K562 (cell line): Measurements from ENCODE around the gene UBE2O. TPM values are rescaled to one million over a fixed set of nuclear protein-coding genes. Genes with fewer than 3 reads are reported as not detected.

Source experiments
- ARNT ChIP-seq, 2 experiments: fragments of 450-650 bp; IDR thresholded peaks; 2 replicates each; pipeline ENCODE4 v1.6.1; 2016; ENCODE audit warnings: mild to moderate bottlenecking in 1 of 2
- FOXJ2 ChIP-seq: fragments of 200-800 bp; sonication (Bioruptor generic); IDR thresholded peaks from 2 replicates; pipeline ENCODE4 v1.6.1; 2016; ENCODE audit warnings: missing genetic modification characterization, missing compliant biosample characterization
- KDM5B ChIP-seq: fragments of 200-600 bp; sonication (generic); IDR thresholded peaks from 2 replicates; pipeline ENCODE4 v1.6.1; 2012; ENCODE audit warnings: low read depth, mild to moderate bottlenecking, moderate library complexity, low read length, control low read depth, inconsistent platforms; ENCODE audit not compliant: insufficient replicate concordance
- KLF6 ChIP-seq: fragments of 250-450 bp; sonication (Bioruptor Pico); IDR thresholded peaks from 2 replicates; pipeline ENCODE4 v1.4.0; 2020; ENCODE audit warnings: mild to moderate bottlenecking, moderate library complexity, borderline replicate concordance
- L3MBTL2 ChIP-seq: fragments of 450-650 bp; IDR thresholded peaks from 2 replicates; pipeline ENCODE4 v1.6.1; 2016; ENCODE audit warnings: mild to moderate bottlenecking, moderate library complexity
- PML ChIP-seq: IDR thresholded peaks from 2 replicates; pipeline ENCODE4 v1.6.1; 2012; ENCODE audit warnings: low read length, inconsistent platforms
- PRMT5 ChIP-seq: sonication (generic); formaldehyde crosslinking; IDR thresholded peaks from 2 replicates; pipeline ENCODE4 v1.5.0; 2020; ENCODE audit warnings: missing genetic modification reagents
- PTBP1 ChIP-seq: fragments of 200-400 bp; formaldehyde crosslinking; IDR thresholded peaks from 2 replicates; pipeline ENCODE4 v1.6.1; 2017; ENCODE audit warnings: low read depth, low read length
- RBM17 ChIP-seq: fragments of 200-400 bp; formaldehyde crosslinking; IDR thresholded peaks from 2 replicates; pipeline ENCODE4 v1.6.1; 2017; ENCODE audit warnings: low read depth, mild to moderate bottlenecking, low read length, borderline replicate concordance
- SAFB2 ChIP-seq: fragments of 200-400 bp; formaldehyde crosslinking; IDR thresholded peaks from 2 replicates; pipeline ENCODE4 v1.6.1; 2018; ENCODE audit warnings: borderline replicate concordance, low read length, low read depth, moderate library complexity; ENCODE audit not compliant: severe bottlenecking
- SIN3A ChIP-seq, 2 experiments: fragments of 150-350 bp in 1 of 2; IDR thresholded peaks; 2 replicates each; pipeline ENCODE4 v1.6.1; 2011 to 2016; ENCODE audit warnings: borderline replicate concordance in 2 of 2, low read depth in 2 of 2, low read length in 2 of 2, mild to moderate bottlenecking in 2 of 2, moderate library complexity in 2 of 2; ENCODE audit not compliant: control insufficient read depth in 1 of 2
- SMC3 ChIP-seq: conservative IDR thresholded peaks from 2 replicates; pipeline ENCODE4 v1.6.1; 2011; ENCODE audit warnings: low read depth, low read length, improper control_type of control experiment; ENCODE audit not compliant: insufficient read depth
- STAT5B ChIP-seq: fragments of 250-450 bp; sonication (Bioruptor Pico); IDR thresholded peaks from 2 replicates; pipeline ENCODE4 v1.8.0; 2021; ENCODE audit warnings: mild to moderate bottlenecking, inconsistent platforms
- TEAD1 ChIP-seq, 2 experiments: fragments of 450-650 bp in 1 of 2; sonication (generic) in 1 of 2; formaldehyde crosslinking; IDR thresholded peaks; 2 replicates each; pipeline versions ENCODE4 v1.4.0 to v1.8.0; 2020 to 2022; ENCODE audit warnings: mild to moderate bottlenecking in 2 of 2, missing genetic modification reagents in 1 of 2
- ZNF584 ChIP-seq: fragments of 200-800 bp; sonication (Bioruptor generic); IDR thresholded peaks from 2 replicates; pipeline ENCODE4 v1.6.1; 2016; ENCODE audit warnings: low read depth, mild to moderate bottlenecking, missing genetic modification characterization, missing compliant biosample characterization
- ZNF75A ChIP-seq: fragments of 450-650 bp; formaldehyde crosslinking; IDR thresholded peaks from 2 replicates; pipeline ENCODE4 v1.4.0; 2020; ENCODE audit warnings: mild to moderate bottlenecking
- polyA plus RNA-seq, 8 experiments: library from polyadenylated mRNA; depleted of rRNA in 4 of 8; stranded (reverse) in 5 of 8; unstranded in 3 of 8; fragments of >200 nt; fragmentation: Nextera tagmentation in 2 of 8; fragmentation: Illumina TruSeq in 1 of 8; extraction: Ambion mirVana in 2 of 8; extraction: Trizol in 1 of 8; gene quantifications; 2 replicates each; pipeline versions ENCODE4 v1.2.1 to v1.2.3, GENCODE V29; 2011 to 2014; ENCODE audit warnings: inconsistent platforms in 1 of 8, missing spikeins in 1 of 8
- total RNA-seq, 7 experiments: library from RNA; depleted of rRNA in 6 of 7; stranded (reverse); fragments of >200 nt in 6 of 7; fragmentation: Illumina TruSeq in 2 of 7; extraction: Trizol in 2 of 7; gene quantifications; 2 replicates each; pipeline versions ENCODE4 v1.2.1 to v1.2.3, GENCODE V29; 2011 to 2021; ENCODE audit warnings: low replicate concordance in 1 of 7
- TF ChIP-seq, protein P1 (sequence below): fragments of 150-350 bp; IDR thresholded peaks from 2 replicates; pipeline ENCODE4 v1.6.1; 2014; ENCODE audit warnings: low read depth, mild to moderate bottlenecking, low read length, borderline replicate concordance
- TF ChIP-seq, protein P2 (sequence below): fragments of 450-650 bp; IDR thresholded peaks from 2 replicates; pipeline ENCODE4 v1.7.0; 2016; ENCODE audit warnings: borderline replicate concordance
- TF ChIP-seq, protein P3 (sequence below): sonication (generic); formaldehyde crosslinking; IDR thresholded peaks from 2 replicates; pipeline ENCODE4 v1.8.0; 2022; ENCODE audit warnings: mild to moderate bottlenecking, missing genetic modification reagents
- TF ChIP-seq, protein P4 (sequence below): fragments of 250-450 bp; sonication (Bioruptor Pico); IDR thresholded peaks from 2 replicates; pipeline ENCODE4 v1.8.0; 2021; ENCODE audit warnings: mild to moderate bottlenecking, moderate library complexity

The UBE2O gene
- total and polyA plus RNA-seq, 9 of the 15 experiments (the other 6 are each of a cell fraction or from before 2014, with no cell fraction given), result 1.6 to 39.7 (median 13.3) TPM

DNA sequence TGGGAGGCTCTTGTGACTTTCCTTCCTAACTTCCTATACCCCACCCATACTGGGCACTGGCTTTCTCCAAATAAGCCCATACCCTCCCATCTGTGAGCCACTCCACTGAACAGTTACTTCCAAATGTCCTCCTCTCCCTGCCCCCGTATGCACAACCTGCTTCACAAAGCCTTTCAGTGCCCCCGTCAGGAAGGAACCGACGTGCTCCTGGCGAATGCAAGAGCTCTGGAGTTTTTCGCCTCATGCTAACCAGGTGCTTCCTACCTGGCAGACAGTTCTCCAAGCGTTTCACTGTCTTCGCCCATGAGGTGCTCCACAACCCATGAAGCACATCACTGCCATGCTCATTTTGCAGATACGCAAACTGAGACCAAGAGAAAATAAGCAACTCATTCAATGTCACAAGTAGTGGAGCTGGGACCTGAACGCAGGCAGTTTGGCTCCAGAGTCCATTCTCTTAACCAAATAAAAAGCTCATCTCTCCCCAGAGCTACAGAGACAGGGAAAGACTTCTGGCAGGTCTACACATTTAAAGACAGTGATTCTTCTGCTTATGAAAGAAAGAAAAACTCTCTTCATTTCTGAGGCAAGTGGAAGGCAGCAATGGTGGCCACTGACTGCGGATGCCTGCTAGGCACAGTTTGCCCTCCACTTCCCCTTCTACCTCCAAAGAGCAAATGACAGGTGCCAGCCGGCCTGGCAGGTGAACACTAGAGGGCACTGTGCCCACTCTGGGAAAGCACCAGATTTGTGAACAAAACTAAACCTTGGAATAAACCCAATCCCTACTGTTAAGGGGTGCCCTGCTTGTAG is 44.7 kb downstream of the UBE2O start (continued):
- TF ChIP-seq, protein P1, sequence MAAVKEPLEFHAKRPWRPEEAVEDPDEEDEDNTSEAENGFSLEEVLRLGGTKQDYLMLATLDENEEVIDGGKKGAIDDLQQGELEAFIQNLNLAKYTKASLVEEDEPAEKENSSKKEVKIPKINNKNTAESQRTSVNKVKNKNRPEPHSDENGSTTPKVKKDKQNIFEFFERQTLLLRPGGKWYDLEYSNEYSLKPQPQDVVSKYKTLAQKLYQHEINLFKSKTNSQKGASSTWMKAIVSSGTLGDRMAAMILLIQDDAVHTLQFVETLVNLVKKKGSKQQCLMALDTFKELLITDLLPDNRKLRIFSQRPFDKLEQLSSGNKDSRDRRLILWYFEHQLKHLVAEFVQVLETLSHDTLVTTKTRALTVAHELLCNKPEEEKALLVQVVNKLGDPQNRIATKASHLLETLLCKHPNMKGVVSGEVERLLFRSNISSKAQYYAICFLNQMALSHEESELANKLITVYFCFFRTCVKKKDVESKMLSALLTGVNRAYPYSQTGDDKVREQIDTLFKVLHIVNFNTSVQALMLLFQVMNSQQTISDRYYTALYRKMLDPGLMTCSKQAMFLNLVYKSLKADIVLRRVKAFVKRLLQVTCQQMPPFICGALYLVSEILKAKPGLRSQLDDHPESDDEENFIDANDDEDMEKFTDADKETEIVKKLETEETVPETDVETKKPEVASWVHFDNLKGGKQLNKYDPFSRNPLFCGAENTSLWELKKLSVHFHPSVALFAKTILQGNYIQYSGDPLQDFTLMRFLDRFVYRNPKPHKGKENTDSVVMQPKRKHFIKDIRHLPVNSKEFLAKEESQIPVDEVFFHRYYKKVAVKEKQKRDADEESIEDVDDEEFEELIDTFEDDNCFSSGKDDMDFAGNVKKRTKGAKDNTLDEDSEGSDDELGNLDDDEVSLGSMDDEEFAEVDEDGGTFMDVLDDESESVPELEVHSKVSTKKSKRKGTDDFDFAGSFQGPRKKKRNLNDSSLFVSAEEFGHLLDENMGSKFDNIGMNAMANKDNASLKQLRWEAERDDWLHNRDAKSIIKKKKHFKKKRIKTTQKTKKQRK, result no peak
- TF ChIP-seq RBM17 (no peak), PML (no peak), SMC3 (peak; percentile 68), SAFB2 (no peak), KLF6 (CRISPR knock-in tag) (no peak), KDM5B (no peak), TEAD1 (CRISPR knock-in tag; IDR thresholded peaks at IDR 0.05) (no peak), SIN3A (IDR thresholded peaks at IDR 0.05; ENCODE audit: borderline replicate concordance in 2 of 2, control insufficient read depth in 1 of 2, low read depth in 2 of 2, low read length in 2 of 2) (peak in 1 of 2 experiments; percentile 45; a peak in 1 of 4 replicates), ZNF75A (CRISPR knock-in tag) (no peak), STAT5B (CRISPR knock-in tag) (no peak), L3MBTL2 (no peak), PRMT5 (CRISPR knock-in tag) (no peak), FOXJ2 (tag) (no peak), ARNT (IDR thresholded peaks at IDR 0.05) (no peak), PTBP1 (no peak), ZNF584 (CRISPR knock-in tag) (no peak)
- TF ChIP-seq, protein P2, sequence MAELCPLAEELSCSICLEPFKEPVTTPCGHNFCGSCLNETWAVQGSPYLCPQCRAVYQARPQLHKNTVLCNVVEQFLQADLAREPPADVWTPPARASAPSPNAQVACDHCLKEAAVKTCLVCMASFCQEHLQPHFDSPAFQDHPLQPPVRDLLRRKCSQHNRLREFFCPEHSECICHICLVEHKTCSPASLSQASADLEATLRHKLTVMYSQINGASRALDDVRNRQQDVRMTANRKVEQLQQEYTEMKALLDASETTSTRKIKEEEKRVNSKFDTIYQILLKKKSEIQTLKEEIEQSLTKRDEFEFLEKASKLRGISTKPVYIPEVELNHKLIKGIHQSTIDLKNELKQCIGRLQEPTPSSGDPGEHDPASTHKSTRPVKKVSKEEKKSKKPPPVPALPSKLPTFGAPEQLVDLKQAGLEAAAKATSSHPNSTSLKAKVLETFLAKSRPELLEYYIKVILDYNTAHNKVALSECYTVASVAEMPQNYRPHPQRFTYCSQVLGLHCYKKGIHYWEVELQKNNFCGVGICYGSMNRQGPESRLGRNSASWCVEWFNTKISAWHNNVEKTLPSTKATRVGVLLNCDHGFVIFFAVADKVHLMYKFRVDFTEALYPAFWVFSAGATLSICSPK, result no peak
- TF ChIP-seq, protein P3, sequence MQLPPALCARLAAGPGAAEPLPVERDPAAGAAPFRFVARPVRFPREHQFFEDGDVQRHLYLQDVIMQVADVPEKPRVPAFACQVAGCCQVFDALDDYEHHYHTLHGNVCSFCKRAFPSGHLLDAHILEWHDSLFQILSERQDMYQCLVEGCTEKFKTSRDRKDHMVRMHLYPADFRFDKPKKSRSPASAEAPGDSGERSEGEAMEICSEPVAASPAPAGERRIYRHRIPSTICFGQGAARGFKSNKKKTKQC (CRISPR knock-in tag), result no peak
- TF ChIP-seq, protein P4, sequence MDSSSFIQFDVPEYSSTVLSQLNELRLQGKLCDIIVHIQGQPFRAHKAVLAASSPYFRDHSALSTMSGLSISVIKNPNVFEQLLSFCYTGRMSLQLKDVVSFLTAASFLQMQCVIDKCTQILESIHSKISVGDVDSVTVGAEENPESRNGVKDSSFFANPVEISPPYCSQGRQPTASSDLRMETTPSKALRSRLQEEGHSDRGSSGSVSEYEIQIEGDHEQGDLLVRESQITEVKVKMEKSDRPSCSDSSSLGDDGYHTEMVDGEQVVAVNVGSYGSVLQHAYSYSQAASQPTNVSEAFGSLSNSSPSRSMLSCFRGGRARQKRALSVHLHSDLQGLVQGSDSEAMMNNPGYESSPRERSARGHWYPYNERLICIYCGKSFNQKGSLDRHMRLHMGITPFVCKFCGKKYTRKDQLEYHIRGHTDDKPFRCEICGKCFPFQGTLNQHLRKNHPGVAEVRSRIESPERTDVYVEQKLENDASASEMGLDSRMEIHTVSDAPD (CRISPR knock-in tag), result no peak
